ENCODE results near the gene CPNE4. TPM values are rescaled to one million over a fixed set of nuclear protein-coding genes. Genes with fewer than 3 reads are reported as not detected.
A peak's percentile ranks its signal among the peaks of the same experiment; 100 is the strongest.

The CPNE4 gene
- total RNA-seq = 10 to 100 TPM in 1 of 2 donors, under 1 TPM in 1; 0.31 to 28.0 TPM

GRCh38 chr3:132034486-132035464 is at the start of gene CPNE4:
Gene CPNE4 (minus strand): TSS chr3:132035014.
- no peak within 1 kb of the TSS for H3K27ac ChIP-seq
- H3K36me3 ChIP-seq = no peaks in the 10 kb centered on the region
- H3K4me1 ChIP-seq = peaks cover 0 to 16% of the 10 kb centered on the region in 2 donors
- peak within 1 kb of the TSS; percentile 21 to 32 for H3K4me3 ChIP-seq
- peak; percentile 62 for DNase-seq (ENCODE audit: low spot score)
- TF ChIP-seq CTCF (IDR thresholded peaks at IDR 0.05) = peak; percentile 62 to 76
- no peaks in the 10 kb centered on the region for H3K9me3 ChIP-seq
- H3K27me3 ChIP-seq = peaks cover 3 to 18% of the 10 kb centered on the region in 2 donors

GRCh38 chr3:132083583-132084279 is 48.9 kb upstream of the CPNE4 start:
- no peak for TF ChIP-seq CTCF (IDR thresholded peaks at IDR 0.05)

GRCh38 chr3:132083159-132083558 is 48.3 kb upstream of the CPNE4 start:
- no peaks in the 10 kb centered on the region for H3K9me3 ChIP-seq
- no peaks in the 10 kb centered on the region for H3K27me3 ChIP-seq

More at GRCh38 chr3:132083583-132084279, 48.9 kb upstream of the CPNE4 start:
- Histone ChIP-seq H3K9me3 (no peaks in the 10 kb centered on the region), H3K27ac (no peak overlapping the region), H3K4me1 (no peaks in the 10 kb centered on the region), H3K27me3 (no peaks in the 10 kb centered on the region), H3K36me3 (no peaks in the 10 kb centered on the region), H3K4me3 (no peak overlapping the region)
- no peak for DNase-seq (ENCODE audit: low spot score)

GRCh38 chr3:132079147-132079546 is 44.3 kb upstream of the CPNE4 start:
- Histone ChIP-seq H3K27ac (no peak overlapping the region), H3K4me1 (no peaks in the 10 kb centered on the region), H3K27me3 (no peaks in the 10 kb centered on the region), H3K36me3 (no peaks in the 10 kb centered on the region), H3K4me3 (no peak overlapping the region), H3K9me3 (no peaks in the 10 kb centered on the region)
- TF ChIP-seq CTCF (IDR thresholded peaks at IDR 0.05) = no peak
- no peak for DNase-seq (ENCODE audit: low spot score)

More at GRCh38 chr3:132083159-132083558, 48.3 kb upstream of the CPNE4 start:
- no peak overlapping the region for H3K4me3 ChIP-seq
- H3K4me1 ChIP-seq = no peaks in the 10 kb centered on the region
- no peaks in the 10 kb centered on the region for H3K36me3 ChIP-seq
- no peak for DNase-seq (ENCODE audit: low spot score)
- no peak overlapping the region for H3K27ac ChIP-seq
- TF ChIP-seq CTCF (IDR thresholded peaks at IDR 0.05) = no peak

GRCh38 chr3:132073771-132074170 is 39.0 kb upstream of the CPNE4 start:
- Histone ChIP-seq H3K27me3 (no peaks in the 10 kb centered on the region), H3K27ac (no peak overlapping the region), H3K9me3 (no peaks in the 10 kb centered on the region), H3K4me1 (no peaks in the 10 kb centered on the region), H3K4me3 (no peak overlapping the region), H3K36me3 (no peaks in the 10 kb centered on the region)
- TF ChIP-seq CTCF (IDR thresholded peaks at IDR 0.05) = no peak
- no peak for DNase-seq (ENCODE audit: low spot score)
